Gastrocnemius medialis (tissue), 4 donors: ENCODE results near the gene SLC16A8. TPM values are rescaled to one million over a fixed set of nuclear protein-coding genes. Genes with fewer than 3 reads are reported as not detected.

Experiments
- ATAC-seq, 2 donors: fragments of 150-250 bp; one replicate each; pipeline ENCODE4 v1.9.1; 2016
- DNase-seq, 2 donors: peaks; one replicate each; pipeline ENCODE4 v3.0.0-alpha.2; 2019
- H3K27ac ChIP-seq, 4 donors: fragments of 200-600 bp; sonication (generic); 1 replicate in 1 of 4; 2 replicates in 3 of 4; pipeline ENCODE4 v1.5.1; 2016 to 2018; ENCODE audit warnings: mild to moderate bottlenecking in 2 of 4, moderate library complexity in 1 of 4
- H3K27me3 ChIP-seq, 3 donors: fragments of 200-600 bp; sonication (generic) in 2 of 3; 1 replicate in 1 of 3; 2 replicates in 2 of 3; pipeline versions ENCODE4 v1.5.1 to v1.6.0; 2016 to 2019; ENCODE audit warnings: mild to moderate bottlenecking in 1 of 3, moderate library complexity in 1 of 3
- H3K36me3 ChIP-seq, 2 donors: fragments of 200-600 bp; sonication (generic) in 1 of 2; one replicate each; pipeline ENCODE4 v1.5.1; 2017 to 2018
- H3K4me1 ChIP-seq, 2 donors: fragments of 200-600 bp; sonication (generic) in 1 of 2; one replicate each; pipeline ENCODE4 v1.5.1; 2016 to 2017; ENCODE audit warnings: mild to moderate bottlenecking in 2 of 2
- H3K4me3 ChIP-seq, 4 donors: fragments of 200-600 bp; sonication (generic) in 3 of 4; 1 replicate in 1 of 4; 2 replicates in 3 of 4; pipeline ENCODE4 v1.5.1; 2016 to 2019; ENCODE audit warnings: mild to moderate bottlenecking in 2 of 4
- H3K9me3 ChIP-seq, 3 donors: fragments of 200-600 bp; sonication (generic) in 2 of 3; 1 replicate in 1 of 3; 2 replicates in 2 of 3; pipeline ENCODE4 v1.5.1; 2016 to 2019
- POLR2A ChIP-seq, 2 donors: fragments of 450-650 bp; IDR thresholded peaks; one replicate each; pipeline ENCODE4 v1.6.1; 2017; ENCODE audit warnings: antibody characterized with exemption in 2 of 2, mild to moderate bottlenecking in 2 of 2, moderate library complexity in 2 of 2
- in situ Hi-C, 4 donors: fragments of 200-750 bp; cut with MboI; loops; one replicate each; pipeline versions ENCODE4 v1.15.0 to v1.8.0; 2017; ENCODE audit warnings: low sequenced_read_pairs in 4 of 4
- intact Hi-C: fragments of 100-400 bp; cut with DNase I; formaldehyde crosslinking; loops from one replicate; pipeline ENCODE4 v1.15.1; 2023; ENCODE audit warnings: low total_unique reads
- total RNA-seq, 4 donors: library from RNA; depleted of rRNA; stranded (reverse); fragments of >200 nt; gene quantifications; one replicate each; pipeline versions ENCODE4 v1.1.0 to v1.2.3, GENCODE V29; 2016
- TF ChIP-seq, protein P1 (sequence below), 5 experiments: fragments of 450-650 bp in 3 of 5; fragments of 200-600 bp in 2 of 5; sonication (generic) in 2 of 5; IDR thresholded peaks in 4 of 5; conservative IDR thresholded peaks in 1 of 5; 1 replicate in 4 of 5; 2 replicates in 1 of 5; pipeline ENCODE4 v1.5.1; 2016 to 2019; ENCODE audit warnings: antibody characterized with exemption in 5 of 5, mild to moderate bottlenecking in 3 of 5, moderate library complexity in 3 of 5

SLC16A8 gene
- total RNA-seq, 4 donors from 2014 or later: 0.42 TPM; not detected in 3

DNA sequence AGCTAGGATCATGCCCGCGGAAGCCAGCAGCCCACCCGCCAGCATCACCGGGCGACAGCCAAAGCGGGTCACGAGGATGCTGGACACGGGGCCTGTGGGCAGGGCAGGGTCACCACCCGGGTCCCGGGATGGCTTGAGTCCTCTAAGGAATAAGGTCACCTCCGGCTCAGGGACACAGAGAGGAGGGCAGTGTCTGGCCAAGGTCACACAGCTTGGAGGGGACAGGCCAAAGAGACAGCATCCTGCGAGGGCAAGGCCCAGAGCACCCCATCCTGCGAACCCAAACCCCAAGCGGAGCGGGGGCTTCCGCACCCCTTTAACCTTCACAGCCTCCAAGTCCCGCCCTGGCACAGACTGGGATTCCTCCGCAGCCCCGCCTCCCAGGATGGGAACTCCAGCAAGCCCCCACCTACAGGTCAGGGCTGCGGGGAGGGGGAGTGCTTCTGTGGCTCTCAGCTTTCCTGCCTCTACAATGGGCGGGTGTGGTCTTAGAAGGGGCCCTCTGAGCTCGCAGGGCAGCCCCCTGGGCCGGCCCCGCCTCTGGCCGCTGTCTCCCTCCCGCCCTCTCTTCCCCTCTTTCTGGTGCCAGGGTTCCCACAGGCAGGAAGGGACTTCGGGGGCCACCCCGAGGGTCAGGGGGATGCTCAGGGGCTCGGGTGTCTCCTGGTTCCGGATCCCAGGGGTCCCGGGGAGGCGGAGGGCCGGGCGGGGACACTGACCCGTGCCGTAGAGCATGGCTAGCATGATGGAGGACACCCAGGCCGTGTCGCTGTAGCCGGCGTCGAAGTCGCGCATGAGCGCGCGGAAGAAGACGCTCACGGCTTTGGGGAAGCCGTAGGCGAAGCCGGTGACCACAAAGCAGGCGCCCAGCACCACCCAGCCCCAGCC lies 1.8 kb downstream of the SLC16A8 start:
- peaks cover 11 to 15% of the 10 kb centered on the region in 2 donors for H3K4me1 ChIP-seq
- no peak for ATAC-seq
- TF ChIP-seq, protein P1, sequence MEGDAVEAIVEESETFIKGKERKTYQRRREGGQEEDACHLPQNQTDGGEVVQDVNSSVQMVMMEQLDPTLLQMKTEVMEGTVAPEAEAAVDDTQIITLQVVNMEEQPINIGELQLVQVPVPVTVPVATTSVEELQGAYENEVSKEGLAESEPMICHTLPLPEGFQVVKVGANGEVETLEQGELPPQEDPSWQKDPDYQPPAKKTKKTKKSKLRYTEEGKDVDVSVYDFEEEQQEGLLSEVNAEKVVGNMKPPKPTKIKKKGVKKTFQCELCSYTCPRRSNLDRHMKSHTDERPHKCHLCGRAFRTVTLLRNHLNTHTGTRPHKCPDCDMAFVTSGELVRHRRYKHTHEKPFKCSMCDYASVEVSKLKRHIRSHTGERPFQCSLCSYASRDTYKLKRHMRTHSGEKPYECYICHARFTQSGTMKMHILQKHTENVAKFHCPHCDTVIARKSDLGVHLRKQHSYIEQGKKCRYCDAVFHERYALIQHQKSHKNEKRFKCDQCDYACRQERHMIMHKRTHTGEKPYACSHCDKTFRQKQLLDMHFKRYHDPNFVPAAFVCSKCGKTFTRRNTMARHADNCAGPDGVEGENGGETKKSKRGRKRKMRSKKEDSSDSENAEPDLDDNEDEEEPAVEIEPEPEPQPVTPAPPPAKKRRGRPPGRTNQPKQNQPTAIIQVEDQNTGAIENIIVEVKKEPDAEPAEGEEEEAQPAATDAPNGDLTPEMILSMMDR (IDR thresholded peaks at IDR 0.05 in 4 of 5, conservative IDR thresholded peaks at IDR 0.05 in 1 of 5): no peak
- no peak for TF ChIP-seq POLR2A (IDR thresholded peaks at IDR 0.05)
- peaks cover 15 to 20% (median 17%) of the 10 kb centered on the region in 3 donors for H3K27me3 ChIP-seq
- no peaks in the 10 kb centered on the region for H3K36me3 ChIP-seq
- intact Hi-C loops (no loop called here), in situ Hi-C loops (no loop called here)
- H3K27ac ChIP-seq: no peak overlapping the region
- no peaks in the 10 kb centered on the region for H3K9me3 ChIP-seq
- no peak for DNase-seq
- peak overlapping the region in 3 of 4 donors; percentile 37 to 51 (median 50) for H3K4me3 ChIP-seq

DNA sequence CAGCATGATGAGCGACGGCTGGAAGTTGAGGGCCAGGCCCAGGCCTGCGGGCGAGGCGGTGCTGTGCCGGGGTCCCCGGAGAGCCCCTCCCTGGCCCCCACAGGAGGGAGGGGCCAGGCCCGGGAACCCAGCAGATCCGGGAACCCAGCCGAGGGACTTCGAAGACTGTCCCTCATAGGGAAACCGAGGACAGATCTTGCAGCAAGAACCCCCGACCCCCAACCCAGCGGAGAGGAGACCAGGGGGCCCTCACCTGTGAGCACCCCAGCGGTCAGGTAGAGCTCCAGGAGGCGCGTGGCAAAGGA lies 2.4 kb downstream of the SLC16A8 start:
- TF ChIP-seq POLR2A (IDR thresholded peaks at IDR 0.05): no peak
- TF ChIP-seq, protein P1 (IDR thresholded peaks at IDR 0.05 in 4 of 5, conservative IDR thresholded peaks at IDR 0.05 in 1 of 5): no peak
- H3K9me3 ChIP-seq: no peaks in the 10 kb centered on the region
- H3K27me3 ChIP-seq: peaks cover 15 to 20% (median 17%) of the 10 kb centered on the region in 3 donors
- H3K27ac ChIP-seq: no peak overlapping the region
- H3K4me1 ChIP-seq: peaks cover 11 to 15% of the 10 kb centered on the region in 2 donors
- no peak for ATAC-seq
- no peak for DNase-seq
- in situ Hi-C loops (no loop called here), intact Hi-C loops (no loop called here)
- no peaks in the 10 kb centered on the region for H3K36me3 ChIP-seq
- peak overlapping the region; percentile 31 to 51 (median 44) for H3K4me3 ChIP-seq

DNA sequence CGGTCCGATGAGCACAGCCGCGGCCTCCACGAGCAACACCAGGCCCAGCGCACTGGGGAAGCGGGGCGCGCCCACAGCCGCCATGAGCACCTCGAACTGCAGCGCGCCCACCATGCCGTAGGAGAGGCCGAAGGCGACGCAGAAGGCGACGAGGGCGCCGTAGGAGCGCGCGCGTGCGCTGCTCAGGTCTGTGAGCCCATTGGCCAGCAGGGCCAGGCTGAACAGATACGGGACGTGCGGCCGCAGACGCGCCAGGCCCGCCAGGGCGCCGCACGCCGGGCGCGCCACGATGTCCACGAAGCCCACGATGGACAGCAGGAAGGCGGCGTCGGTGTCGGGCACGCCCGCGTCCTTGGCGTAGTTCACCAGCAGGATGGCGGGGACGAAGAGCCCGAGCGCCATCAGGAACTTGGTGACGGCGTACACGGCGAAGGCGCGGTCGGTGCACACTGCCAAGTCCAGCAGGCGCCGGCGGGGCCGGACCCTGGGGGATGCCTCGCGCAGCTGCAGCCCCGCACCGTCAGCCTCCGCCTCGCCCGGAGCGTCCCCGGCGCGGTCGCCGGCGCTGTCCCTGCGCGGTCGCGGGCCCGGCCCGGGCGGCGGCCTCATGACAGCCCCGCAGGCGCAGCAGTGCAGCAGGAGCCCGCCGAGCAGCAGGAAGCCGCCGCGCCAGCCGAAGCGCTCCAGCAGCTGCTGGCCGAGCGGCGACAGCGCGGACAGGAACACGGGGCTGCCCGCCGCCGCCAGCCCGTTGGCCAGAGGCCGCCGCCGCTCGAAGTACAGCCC lies 2.9 kb downstream of the SLC16A8 start:
- intact Hi-C loops: no loop called here
- no peak overlapping the region for H3K27ac ChIP-seq
- peak overlapping the region; percentile 37 to 55 (median 52) for H3K4me3 ChIP-seq
- peaks cover 15 to 20% (median 17%) of the 10 kb centered on the region in 3 donors for H3K27me3 ChIP-seq
- peaks cover 11 to 15% of the 10 kb centered on the region in 2 donors for H3K4me1 ChIP-seq
- no peaks in the 10 kb centered on the region for H3K9me3 ChIP-seq
- TF ChIP-seq, protein P1 (IDR thresholded peaks at IDR 0.05 in 4 of 5, conservative IDR thresholded peaks at IDR 0.05 in 1 of 5): no peak
- TF ChIP-seq POLR2A (IDR thresholded peaks at IDR 0.05): no peak
- DNase-seq (no peak), ATAC-seq (peak; percentile 51 to 68)
- H3K36me3 ChIP-seq: no peaks in the 10 kb centered on the region
- in situ Hi-C loops: no loop called here

DNA sequence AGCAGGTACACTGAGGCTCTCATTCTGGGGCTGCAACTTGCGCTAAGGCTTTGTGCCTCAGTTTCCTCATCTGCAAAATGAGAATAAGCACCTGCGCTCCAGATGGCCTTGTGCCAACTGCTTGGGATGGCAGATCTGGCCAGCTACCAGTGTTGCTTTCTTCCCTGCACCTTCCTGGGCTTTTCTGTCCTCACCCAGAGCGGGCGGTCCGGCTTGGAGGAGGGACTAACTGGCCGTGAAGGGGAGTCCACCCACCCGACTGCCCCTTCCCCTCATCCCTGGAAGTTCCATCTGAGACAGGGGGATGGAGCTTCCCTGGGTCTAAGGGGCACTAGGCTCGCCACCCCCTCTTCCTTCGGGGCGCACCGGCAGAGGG lies 3.5 kb downstream of the SLC16A8 start:
- TF ChIP-seq POLR2A (IDR thresholded peaks at IDR 0.05): no peak
- TF ChIP-seq, protein P1 (IDR thresholded peaks at IDR 0.05 in 4 of 5, conservative IDR thresholded peaks at IDR 0.05 in 1 of 5): no peak
- no peak overlapping the region for H3K27ac ChIP-seq
- H3K4me1 ChIP-seq: peaks cover 11 to 15% of the 10 kb centered on the region in 2 donors
- peaks cover 15 to 20% (median 17%) of the 10 kb centered on the region in 3 donors for H3K27me3 ChIP-seq
- in situ Hi-C loops (no loop called here), intact Hi-C loops (no loop called here)
- DNase-seq (no peak), ATAC-seq (peak; percentile 6 to 10)
- H3K9me3 ChIP-seq: no peaks in the 10 kb centered on the region
- no peaks in the 10 kb centered on the region for H3K36me3 ChIP-seq
- H3K4me3 ChIP-seq: peak overlapping the region in 3 of 4 donors; percentile 37 to 55 (median 50)
